GM19438 (cell line): ENCODE data around the gene CCNJ.
"Not testable (repeated sequence)": the region's sequence is repeated elsewhere in the genome, so short reads cannot be mapped to it uniquely, and the experiment has no call there.

ENCODE experiments used
- ATAC-seq: cut with Tn5 transposase; IDR thresholded peaks from one replicate; pipeline ENCODE4 v1.9.1; 2021; ENCODE audit warnings: low read depth; ENCODE audit not compliant: unreplicated experiment

CCNJ gene, protein sequence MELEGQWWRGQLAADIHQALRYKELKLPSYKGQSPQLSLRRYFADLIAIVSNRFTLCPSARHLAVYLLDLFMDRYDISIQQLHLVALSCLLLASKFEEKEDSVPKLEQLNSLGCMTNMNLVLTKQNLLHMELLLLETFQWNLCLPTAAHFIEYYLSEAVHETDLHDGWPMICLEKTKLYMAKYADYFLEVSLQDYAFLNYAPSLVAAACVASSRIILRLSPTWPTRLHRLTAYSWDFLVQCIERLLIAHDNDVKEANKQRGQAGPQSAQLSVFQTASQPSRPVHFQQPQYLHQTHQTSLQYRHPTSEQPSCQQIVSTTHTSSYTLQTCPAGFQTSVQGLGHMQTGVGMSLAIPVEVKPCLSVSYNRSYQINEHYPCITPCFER

DNA sequence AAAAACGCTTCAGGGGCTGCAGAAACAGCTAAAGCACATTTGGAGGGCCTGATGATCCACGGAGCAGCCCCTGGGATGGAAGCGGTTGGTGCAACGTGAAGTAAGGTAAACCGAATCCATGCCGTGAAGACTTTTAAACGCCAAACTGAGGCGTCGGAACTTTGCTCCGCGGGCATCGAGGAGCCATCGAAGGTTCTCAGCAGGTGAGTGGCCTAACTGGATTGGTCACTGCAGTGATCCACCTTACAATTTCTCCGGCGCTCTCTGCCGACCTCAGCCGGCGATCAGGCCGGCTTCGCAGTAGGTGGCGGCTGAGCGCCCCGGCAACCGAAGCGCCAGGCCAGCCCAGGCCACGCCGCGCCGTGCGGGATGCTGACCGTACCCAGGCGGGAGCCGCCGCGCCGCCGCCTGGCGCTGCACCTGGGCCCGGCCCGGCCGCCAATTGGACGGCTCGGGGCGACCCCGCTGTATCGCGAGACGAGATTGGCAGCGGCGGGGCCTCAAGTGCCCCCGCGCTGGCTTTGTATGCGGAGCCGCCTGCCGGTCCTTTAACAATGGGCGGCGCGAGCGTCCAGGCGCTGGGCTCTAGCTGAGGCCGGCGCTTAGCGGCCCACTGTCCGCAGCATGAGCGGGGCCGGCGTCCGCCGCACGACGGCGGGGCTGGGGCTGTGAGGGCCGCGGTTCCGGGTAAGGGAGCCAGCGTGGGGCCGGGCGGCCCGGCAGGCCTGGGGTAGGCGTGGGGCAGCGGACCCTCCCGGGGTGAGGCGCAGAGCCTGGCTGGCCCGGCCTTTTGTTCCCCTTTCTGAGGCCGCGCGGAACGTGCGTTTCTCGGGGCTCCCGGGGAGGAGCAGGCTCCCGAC lies at the start of gene CCNJ:
CCNJ (plus strand) TSS at position 551 of the 860 bp plus-strand sequence. CDS start 811 bp downstream, outside the sequence.
- ATAC-seq = peak; percentile 78

DNA sequence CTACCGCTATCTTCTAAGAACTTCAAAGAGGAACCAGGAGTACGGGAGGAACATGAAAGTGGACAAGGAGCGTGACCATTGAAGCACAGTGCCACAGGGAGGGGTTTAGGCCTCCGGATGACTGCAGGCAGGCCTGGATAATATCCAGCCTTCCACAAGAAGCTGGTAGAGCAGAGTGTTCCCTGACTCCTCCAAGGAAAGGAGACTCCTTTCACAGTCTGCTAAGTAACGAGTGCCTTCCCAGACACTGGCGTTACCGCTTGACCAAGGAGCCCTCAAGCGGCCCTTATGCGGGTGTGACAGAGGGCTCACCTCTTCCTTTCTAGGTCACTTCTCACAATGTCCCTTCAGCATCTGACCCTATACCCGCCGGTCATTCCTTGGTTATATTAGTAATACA lies 49.0 kb upstream of the CCNJ start:
- ATAC-seq = not testable (repeated sequence)

DNA sequence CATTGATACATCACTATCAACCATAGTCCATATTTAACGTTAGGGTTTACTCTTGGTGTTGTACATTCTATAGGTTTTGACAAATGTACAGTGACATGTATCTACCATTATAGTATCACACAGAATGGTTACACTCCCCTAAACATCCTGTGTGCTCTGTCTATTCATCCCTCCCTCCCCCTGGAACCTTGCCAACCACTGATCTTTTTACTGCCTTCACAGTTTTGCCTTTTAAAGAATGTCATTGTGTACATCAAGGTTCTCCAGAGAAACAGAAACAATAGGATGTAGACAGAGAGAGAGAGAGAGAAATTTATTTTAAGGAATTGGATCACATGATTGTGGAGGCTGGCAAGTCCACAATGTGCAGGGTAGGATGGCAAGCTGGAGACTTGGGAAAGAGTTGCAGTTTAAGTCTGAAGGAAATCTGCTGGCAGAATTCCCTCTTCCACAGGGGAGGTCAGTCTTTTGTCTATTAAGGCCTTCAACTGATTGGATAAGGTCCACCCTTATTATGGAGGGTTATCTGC lies 45.1 kb upstream of the CCNJ start:
- no peak for ATAC-seq

DNA sequence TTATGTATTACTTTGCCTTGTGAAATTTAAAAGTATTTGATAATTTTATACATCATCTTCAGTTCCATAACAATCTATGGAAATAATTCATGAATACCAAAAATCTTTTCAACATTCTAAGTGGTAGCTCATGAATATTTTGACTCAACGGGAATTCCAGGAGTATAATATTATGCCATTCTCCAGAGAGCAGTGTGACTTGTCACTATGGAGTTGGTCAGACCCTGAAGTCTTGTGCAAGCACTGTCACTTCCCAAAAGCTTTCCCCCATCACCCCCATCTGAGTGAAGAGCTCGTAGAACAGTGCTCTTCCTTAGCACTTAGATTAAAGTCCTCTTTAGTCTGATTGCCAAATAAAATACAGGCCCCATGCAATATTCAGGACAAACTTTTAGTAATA lies 29.4 kb upstream of the CCNJ start:
- ATAC-seq = no peak

DNA sequence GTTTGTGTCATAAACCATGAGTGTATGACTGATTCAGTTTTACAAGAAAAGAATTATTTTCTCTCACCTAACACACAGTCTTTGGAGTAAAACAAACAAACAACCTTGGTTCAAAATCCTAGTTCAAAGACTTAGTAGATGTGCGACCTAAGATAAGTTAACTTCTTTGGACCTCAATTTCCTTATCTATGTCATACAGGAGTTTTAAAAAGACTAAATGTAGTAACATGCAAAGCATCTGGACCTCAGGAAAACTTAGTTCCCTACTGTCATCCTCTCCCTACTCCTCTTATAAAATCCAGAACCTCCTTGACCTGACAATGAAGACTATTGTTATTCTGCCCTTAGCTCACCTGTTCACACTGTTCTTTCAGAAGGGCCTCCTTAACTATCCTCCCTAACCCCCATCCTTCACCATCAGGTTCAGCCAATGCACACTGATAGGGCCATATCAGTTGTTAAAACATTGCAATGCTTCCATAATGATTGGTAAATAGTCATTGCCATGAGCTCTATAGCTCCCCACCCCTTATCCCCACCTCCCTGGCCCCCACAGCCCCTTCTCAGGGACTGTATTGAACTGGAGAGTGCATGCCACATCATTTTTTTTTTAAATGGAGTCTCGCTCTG lies 28.8 kb upstream of the CCNJ start:
- ATAC-seq = no peak

DNA sequence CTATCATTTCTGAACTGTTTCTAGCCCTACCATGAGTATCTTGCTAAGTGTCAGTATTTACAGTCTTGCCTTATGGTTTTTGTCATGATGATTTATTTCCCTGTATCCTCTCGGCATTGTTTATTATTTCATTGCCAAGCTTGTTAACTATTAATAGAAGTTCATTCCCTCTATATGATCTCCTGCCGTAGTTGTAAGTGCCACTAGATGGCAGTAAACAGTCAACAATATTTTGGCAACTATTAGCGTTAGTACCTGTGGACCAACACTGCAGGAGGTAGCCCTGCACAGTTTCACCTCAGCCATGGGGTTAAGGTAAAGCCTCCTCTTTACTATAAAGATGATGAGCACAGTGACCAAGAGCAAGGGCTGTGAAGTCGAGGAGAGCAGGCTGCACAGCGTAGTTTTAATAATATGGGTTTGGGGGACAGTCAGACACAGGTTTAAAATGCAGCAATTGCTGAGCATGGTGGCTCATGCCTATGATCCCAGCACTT lies 26.1 kb upstream of the CCNJ start:
- ATAC-seq = peak; percentile 75

DNA sequence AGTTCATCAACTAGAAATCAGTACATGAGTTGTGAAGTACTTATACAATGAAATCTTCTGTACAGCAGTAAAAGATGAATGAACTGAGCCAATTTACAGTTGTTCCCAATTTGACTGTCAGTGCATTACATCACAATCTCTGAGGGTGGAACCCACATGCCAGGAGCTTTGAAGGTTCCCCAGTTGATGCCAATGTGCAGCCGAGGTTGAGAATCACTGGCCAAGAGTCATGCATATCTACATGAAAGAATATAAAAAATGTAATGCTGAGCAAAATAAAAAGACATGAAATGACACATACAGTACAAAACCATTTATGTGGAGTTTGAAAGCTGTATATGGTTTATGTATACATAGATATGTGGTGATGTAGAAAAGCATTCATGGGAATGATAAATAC lies 22.1 kb upstream of the CCNJ start:
- no peak for ATAC-seq

DNA sequence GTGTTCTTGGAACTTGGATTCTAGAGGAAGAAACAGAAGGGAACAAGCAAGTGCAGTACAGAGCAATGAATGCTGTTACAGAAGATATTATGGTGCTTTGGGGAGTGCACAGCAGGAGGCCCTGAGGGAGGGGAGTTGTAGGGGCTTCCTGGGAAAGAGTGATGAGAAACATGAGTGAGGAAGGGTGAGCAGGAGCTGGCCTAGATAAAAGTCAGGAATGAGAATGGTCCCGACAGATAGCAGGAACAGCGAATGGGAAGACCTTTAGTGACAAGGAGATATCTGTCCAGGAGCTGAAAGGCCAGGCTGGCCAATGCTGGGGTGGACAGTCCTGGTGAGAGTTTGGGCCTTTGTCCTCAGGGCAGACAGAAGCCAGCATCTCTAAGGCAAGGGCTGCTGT lies 20.6 kb upstream of the CCNJ start:
- no peak for ATAC-seq

DNA sequence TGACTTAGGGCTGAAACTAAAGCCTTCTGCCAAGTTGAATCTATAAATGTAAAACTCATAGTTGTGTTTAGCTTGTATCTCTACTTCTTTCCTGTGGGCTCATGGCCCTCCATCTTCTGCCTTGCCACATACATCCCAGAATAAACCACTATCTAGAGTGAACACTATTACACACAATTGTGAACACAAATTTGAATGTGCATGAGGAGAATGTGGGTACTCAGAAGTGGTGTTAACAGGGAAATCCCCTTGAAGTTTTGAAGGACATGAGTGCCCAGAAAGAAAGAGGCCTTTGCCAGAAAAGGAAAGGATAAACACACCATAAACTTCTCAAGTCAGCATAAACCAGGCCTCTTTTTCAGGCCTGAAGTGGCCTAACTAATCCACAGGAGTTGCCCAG lies 20.2 kb upstream of the CCNJ start:
- ATAC-seq = no peak

DNA sequence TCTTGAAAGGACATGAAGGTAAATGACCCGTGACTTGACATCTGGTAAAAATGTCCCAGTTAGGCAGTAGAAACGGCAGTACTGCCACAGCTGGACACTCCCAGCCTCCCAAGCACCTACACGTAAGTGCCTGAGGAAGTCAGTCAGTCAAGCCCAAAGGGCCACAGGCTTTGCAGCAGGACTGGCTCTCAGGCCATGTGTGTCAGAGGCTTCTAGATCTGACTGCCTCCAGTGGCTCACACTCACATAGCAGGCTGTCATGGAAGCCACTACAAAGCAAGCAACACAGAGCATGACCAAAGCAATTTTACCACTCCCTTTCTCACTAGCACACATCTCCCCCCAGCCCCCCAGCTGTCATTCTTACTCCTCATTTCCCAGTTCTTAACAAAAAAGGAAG lies 17.8 kb upstream of the CCNJ start:
- no peak for ATAC-seq

DNA sequence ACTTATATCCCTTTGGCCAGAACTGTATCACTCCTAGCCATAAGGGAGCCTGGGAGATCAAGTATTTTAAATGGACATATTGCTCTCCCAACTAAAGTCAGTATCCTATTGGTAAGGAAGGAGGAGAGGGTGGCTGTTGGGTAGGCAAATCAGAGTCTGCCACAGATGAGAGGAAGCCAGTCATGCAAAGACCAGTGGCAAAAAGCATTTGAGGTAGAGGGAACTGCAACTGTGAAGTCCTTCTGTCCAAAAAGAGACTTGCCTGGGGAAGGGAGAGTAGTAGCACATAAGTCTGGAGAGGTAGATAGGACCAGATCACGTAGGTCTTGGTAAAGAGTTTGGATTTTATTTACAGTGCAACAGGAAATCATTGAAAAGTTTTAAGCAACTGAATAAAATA lies 8.8 kb upstream of the CCNJ start:
- ATAC-seq = no peak

DNA sequence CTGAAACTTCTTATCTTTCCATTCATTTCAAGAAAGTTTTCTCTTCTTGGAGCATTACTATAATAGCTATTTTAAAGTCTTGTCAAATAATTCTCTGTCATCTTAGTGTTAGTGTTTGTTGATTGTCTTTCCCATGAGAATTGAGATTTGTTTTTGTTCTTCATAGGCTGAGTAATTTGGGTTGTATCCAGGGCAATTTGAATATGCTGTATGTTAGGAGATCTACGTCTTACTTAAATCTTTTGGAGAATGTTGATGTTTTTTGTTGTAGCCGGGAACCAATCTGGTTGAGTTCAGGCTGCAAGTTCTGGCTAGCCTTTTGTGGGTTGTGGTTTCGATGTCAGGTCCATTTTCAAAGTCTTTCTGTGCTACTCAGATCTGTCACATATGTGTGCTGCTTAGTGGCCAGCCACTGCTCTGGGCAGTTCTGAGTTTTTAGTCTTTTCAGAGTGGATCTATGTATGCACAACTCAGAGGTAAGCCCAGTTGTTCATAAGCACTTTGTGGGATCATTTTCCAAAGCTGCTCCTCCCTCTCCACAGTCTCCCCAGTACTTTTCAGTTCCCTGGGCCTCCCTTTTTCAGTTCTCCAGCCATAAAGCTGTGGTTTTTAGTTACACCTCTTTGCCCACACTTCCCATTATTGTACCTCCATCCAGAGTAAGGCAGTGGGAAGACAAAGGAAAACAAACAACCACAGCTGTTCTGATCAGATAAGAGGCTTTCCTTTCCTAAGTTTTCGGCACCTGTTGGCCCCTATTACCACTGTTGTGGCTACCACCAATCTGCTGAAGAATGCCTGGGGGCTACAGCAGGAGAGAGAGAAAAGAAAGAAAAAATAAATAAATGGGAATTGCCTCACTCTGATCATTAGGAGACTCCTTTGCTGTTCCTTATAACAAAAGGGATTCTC lies 4.7 kb upstream of the CCNJ start:
- no peak for ATAC-seq

DNA sequence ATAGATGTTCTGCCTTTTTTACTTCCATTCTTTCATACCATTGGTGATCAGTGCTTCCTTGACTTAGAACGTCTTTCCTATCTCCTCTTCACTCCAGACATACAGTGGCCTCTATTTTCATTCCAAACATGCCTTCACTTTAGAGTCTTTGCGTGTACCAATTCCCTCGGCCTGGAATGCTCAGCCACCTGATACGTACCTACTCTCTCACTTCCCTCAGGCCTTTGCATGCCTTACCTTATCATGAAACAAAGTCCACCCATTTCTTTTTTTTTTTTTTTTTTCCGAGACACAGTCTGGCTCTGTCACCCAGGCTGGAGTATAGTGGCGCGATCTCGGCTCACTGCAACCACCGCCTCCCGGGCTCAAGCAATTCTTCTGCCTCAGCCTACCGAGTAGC lies 2.2 kb upstream of the CCNJ start:
- ATAC-seq = no peak

DNA sequence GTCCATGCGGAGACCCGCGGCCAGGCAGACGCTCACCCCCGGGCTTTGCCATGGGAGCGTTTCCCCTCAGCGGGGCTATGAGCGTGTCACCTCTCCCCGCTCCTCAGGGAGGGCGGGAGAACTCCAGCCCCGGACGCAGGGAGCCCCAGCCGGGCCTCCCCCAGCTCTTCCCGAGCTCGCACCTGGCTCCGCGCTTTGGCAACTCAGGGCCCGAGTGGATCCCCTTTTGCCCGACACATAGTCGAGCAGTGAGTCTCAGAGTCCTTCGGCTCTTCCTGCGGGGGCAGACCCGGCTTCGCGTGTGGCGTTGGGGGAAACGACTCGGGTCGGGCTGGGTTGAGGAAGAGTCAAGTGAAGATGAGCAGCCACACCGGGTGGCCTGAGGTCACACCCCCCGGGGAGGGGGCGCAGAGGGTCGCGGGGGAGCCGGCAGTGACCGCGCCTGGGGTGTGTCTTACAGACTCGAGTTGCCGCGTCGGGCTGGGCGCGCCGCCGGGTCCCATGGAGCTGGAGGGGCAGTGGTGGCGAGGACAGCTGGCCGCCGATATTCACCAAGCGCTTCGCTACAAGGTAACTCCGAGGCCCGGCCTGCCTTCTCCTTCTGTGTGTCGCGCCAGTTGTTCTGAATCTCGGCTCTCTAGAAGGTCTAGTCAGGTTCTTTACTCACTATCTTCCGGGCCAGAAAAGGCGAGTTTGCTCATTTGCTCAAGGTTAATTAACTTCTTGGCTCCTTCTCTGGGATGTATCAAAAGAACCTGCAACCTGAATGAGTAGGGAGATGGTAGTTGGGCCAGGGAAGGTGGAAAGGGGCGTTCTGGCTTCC lies 721 bp downstream of the CCNJ start:
- peak; percentile 31 for ATAC-seq

DNA sequence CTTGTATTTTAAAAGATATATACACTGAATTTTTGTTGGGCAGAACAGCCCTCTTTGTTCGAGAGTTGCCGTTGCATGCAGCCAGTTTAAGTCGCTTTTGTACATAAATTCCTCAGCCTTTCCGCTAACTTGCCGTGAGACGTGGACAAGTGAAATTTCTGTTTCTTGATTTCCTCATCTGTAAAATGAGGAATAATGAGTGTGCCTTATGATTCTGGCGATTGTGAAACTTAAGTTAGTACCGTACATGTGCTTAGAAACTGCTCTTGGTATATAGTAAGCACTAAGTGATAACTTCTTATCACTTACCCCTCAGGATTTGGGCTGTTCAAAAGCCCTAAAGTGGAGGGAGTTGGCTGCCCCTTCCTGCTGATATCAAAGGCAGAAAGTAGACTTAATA lies 1.4 kb downstream of the CCNJ start:
- ATAC-seq = no peak

DNA sequence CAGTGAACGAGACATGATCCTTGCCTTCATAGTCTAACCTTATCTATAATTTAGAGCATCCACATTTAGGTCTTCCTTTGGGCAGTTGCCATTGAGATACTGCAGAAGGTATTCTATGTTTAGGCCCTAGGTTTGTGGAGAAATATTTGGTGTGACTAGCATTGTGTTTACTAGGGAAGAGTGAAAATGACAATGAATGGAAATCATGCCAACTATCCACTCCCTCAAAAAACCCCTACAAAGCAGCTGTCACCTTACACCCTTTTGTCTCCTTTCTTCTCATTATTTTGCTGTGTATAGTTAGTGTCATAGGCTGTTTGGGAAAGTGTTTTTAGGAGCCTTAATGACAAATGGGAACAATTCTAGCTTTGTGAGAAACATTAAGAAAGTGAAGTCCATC lies 3.2 kb downstream of the CCNJ start:
- no peak for ATAC-seq

DNA sequence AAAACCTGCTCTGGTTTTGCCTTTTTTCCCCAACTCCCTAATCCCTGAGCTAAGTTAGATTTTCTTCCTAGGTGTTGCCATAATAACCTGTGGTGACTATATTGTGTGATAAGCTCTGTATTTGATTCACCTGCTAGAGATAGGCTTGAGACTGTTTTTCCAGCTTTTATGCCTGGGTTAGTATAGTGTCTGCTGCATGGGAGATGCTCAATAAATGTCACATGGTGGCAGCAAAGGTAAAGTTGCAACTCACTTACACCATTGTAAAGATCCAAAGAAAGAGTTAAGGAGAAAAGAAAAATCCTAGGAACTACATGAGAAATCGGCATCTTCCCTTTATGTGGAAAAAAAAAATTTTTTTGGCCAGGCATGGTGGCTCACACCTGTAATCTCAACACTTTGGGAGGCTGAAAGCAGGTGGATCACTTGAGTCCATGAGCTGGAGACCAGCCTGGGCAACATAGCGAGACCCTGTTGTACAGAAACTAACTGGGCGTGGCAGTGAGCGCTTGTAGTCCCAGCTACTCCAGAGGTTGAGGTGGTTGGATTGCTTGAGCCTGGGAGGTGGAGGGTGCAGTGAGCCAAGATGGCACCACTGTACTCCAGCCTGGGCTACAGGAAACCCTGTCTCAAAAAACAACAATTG lies 3.7 kb downstream of the CCNJ start:
- ATAC-seq = no peak

DNA sequence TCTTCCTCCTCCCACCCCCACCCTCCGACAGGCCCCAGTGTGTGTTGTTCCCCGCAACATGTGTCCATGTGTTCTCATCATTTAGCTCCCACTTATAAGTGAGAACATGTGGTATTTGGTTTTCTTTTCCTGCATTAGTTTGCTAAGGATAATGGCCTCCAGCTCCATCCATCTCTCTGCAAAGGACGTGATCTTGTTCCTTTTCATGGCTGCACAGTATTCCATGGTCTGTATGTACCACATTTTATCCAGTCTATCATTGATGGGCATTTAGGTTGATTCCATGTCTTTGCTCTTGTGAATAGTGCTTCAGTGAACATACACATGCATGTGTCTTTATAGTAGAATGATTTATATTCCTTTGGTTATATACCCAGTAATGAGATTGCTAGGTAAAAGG lies 4.5 kb downstream of the CCNJ start:
- ATAC-seq = not testable (repeated sequence)

DNA sequence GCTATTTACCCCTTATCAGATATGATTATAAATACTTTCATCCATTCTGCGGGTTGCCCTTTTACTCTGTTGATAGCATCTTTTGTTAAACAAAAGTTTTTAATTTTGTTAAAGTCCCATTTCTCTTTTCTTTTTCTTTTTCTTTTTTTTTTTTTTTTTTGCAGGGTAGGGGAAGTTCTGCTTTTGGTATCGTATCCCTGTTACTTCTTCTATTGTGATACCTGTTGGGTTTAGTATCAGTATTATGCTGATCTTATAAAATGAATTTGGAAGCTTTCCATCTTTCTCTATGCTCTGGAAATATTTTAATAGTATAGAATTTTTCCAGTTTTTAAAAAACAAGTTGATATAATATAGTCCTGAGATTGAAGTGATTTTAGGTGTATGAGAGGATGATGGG lies 6.0 kb downstream of the CCNJ start:
- ATAC-seq = no peak
